IMR-90 (cell line): ENCODE results near the gene BFAR.
"Not testable (repeated sequence)": the region's sequence is repeated elsewhere in the genome, so short reads cannot be mapped to it uniquely, and the experiment has no call there.

Source experiments
- MAFK ChIP-seq: IDR thresholded peaks from 2 replicates; pipeline ENCODE4 v1.6.1; 2012; ENCODE audit warnings: low read depth, low read length, improper control_type of control experiment
- POLR2A ChIP-seq: IDR thresholded peaks from 2 replicates; pipeline ENCODE4 v1.6.1; 2012; ENCODE audit warnings: mild to moderate bottlenecking, low read depth, low read length
- SMC3 ChIP-seq: fragments of 150-350 bp; IDR thresholded peaks from 2 replicates; pipeline ENCODE4 v1.6.1; 2016; ENCODE audit warnings: low read depth, mild to moderate bottlenecking, antibody characterized with exemption, low read length, moderate library complexity
- TF ChIP-seq, protein P1 (sequence below): conservative IDR thresholded peaks from 2 replicates; pipeline ENCODE4 v1.5.1; 2012; ENCODE audit warnings: mild to moderate bottlenecking, low read depth, low read length, improper control_type of control experiment

- TF ChIP-seq, protein P1, sequence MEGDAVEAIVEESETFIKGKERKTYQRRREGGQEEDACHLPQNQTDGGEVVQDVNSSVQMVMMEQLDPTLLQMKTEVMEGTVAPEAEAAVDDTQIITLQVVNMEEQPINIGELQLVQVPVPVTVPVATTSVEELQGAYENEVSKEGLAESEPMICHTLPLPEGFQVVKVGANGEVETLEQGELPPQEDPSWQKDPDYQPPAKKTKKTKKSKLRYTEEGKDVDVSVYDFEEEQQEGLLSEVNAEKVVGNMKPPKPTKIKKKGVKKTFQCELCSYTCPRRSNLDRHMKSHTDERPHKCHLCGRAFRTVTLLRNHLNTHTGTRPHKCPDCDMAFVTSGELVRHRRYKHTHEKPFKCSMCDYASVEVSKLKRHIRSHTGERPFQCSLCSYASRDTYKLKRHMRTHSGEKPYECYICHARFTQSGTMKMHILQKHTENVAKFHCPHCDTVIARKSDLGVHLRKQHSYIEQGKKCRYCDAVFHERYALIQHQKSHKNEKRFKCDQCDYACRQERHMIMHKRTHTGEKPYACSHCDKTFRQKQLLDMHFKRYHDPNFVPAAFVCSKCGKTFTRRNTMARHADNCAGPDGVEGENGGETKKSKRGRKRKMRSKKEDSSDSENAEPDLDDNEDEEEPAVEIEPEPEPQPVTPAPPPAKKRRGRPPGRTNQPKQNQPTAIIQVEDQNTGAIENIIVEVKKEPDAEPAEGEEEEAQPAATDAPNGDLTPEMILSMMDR = not testable (repeated sequence)
- not testable (repeated sequence) for TF ChIP-seq MAFK, SMC3, POLR2A
These were observed 61.4 kb downstream of the BFAR start, which contains the start of gene PLA2G10 for GRCh38 chr16:14694129-14694528.
